HG02571 (cell line): ENCODE data around the gene MGAT2.
"Not testable (repeated sequence)": the region's sequence is repeated elsewhere in the genome, so short reads cannot be mapped to it uniquely, and the experiment has no call there.

ENCODE experiments used
- ATAC-seq: cut with Tn5 transposase; IDR thresholded peaks from one replicate; pipeline ENCODE4 v1.9.1; 2021; ENCODE audit warnings: mild to moderate bottlenecking, moderate library complexity; ENCODE audit not compliant: unreplicated experiment

Gene MGAT2

DNA sequence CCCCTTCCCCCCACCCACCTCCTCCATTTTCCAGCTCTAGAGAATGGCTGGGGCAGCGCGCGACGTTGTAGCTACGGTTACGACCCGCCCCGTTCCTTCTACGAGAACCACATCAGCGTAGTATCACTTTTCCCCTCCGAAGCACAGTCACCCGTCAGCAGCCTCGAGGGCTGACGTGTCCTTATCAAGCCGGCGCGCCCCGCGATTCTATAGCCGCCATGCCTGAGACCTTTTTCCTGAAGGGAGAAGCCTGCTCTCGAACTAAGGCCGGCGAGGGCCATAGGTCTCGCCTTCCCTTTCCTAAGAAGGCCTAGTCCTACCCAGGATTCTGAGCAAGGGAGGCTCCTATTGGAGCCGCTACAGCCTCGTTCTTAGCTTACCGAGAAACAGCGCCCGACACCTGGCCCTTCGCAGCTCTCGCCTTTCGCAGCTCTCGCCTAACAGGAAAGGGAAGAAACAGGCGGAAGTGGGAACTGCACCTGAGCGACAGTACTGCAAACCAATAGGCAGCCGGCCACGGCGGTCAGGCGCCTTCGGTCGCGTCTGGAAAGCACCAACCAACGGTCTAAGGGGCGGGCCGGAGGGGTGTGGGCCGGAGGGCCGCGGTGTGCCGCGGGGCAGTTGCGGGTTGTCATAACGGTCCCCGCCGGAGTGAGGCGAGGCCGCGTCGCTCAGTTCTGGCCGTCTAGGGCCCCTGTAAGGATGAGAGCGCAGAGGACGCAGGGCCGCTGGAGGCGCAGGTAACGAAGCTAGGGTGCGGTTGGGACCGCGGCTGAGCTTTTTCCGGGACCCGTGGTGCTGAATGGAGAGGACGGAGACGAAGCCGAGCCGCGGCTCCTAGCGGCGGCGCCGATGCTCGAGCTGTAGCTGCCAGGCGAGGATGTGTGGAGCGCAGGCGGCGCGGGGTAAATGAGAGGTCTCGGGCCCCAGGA lies at the start of gene MGAT2, which contains the start of gene RPL36AL:
Gene MGAT2 (plus strand): TSS at position 618 of the 932 bp plus-strand sequence. CDS start 470 bp downstream, outside the sequence.
Gene RPL36AL (minus strand): TSS at position 445 of the 932 bp plus-strand sequence. CDS start 1,522 bp downstream, outside the sequence.
- ATAC-seq = peak; percentile 94

DNA sequence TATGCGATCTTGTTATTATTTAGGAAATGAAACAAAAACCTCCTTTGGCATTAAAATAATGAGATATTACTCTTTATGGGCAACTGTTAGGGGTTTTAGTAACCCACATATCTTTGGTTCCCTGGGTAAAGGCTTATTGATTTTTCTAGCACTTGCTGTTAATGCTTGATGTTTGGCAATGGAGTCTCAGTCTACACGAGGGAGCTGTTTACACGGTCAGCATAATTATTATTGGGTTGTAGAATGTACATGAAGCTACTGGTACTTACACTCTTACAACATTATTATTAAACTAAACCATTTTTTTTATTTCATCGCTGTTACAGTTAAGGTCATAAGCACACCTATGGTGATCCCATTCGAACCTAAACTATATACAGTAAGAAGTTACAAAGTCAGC lies 46.6 kb upstream of the MGAT2 start:
- ATAC-seq = no peak

DNA sequence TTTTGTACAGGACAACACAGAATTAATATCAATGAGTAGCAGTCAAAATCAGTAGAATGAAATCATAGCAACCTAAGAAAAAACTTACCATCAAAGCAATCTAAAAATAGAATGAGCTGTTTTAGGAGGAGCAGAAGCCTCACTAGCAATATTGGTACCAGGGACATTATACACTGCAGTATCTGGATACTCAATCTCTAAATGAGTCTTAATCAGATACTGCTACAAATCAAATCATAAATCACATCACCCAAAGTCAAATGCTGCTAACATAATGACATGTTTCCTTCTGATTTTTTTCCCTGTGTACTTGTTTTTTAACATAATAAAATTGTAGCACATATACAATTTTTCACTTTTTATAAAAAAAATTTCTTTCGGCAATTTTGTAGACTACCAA lies 42.5 kb upstream of the MGAT2 start:
- no peak for ATAC-seq

DNA sequence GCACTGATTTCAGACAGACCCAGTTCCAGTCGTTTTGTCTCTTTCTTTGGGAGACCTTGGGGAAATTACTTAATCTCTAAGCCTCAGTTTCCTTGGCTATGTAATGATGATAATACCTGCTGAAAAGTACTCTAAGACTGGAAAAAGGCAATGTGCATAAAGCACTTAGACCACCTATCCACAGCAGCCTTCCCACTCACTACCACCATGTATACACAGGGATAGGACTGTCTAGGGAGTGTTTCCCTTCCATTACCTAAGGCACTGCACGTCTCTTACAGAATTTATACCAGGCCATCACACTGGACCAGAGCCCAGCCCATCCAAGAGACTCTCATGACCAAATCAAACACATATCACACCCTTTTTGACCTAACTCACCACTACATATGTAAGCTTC lies 40.8 kb upstream of the MGAT2 start:
- no peak for ATAC-seq

DNA sequence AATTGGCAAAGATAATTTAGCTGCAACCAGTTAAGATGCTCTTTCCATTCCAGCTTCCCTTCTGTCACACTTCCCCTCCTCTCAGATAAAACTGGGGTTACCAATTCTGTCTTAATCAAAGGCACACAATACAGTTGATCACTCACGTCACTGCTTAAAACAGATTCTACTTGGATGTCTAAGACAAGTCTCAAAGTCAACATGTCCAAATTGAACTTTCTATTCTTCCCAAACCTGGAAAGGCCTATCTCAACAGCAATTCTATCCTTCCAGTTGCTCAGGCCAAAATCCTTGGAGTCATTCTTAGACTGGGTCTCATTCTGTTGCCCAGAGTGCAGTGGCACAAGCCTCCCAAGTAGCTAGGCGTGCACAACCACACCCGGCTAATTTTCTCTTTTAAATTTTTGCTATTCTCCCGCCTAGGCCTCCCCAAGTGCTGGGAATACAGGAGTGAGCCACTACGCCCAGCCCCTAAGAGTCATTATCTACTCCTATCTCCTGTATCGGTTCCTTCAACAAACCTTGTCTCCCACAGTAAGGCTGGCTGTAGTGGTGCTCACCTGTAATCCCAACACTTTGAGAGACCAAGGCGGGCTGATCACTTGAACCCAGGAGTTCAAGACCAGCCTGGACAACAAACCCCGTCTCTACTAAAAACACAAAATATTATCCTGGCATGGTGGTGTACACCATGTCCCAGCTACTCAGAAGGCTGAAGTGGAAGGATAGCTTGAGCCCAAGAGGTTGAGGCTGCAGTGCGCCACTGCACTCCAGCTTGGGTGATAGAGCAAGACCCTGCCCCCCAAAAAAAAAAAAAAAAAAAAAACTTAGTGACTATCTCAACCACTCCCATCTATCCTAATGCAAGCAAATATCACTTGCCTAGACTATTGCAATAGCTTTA lies 39.1 kb upstream of the MGAT2 start:
- ATAC-seq = no peak

DNA sequence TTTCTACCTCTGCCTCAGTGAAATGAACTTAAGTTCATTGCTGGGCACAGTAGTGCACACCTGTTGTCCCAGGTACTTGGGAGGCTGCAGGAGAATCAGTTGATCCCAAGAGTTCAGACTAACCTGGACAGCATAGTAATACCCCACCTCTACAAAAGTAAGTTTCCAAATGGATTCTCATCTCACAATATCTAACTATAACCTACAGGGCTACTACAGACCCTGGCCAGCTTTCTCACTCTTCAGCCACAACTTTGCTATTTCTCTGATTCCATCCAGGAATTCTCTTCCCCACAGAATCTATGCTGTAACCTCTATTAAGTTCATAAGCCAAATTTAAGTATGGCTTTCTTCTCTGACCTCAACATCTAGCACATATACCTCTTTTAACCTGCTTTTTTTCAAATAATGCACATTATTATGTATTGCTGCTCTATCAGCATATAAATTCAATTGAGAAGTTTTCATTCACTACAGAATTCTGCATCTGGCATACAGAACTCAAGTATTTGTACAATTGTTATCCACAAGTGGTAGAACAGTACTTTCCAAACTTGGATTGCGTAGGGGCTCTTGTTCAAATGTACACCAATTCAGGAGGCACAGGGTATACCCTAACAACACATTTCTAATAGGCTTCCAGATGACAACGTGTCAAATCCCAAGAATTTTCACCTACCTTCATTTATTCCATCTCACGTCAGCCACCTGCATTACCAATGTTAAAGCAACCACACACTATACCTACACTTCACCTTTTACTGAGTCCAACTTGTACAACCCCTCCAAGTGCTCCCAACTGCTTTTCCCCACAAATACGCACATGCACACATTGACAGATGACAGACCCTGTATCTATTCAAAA lies 38.3 kb upstream of the MGAT2 start:
- ATAC-seq = no peak

DNA sequence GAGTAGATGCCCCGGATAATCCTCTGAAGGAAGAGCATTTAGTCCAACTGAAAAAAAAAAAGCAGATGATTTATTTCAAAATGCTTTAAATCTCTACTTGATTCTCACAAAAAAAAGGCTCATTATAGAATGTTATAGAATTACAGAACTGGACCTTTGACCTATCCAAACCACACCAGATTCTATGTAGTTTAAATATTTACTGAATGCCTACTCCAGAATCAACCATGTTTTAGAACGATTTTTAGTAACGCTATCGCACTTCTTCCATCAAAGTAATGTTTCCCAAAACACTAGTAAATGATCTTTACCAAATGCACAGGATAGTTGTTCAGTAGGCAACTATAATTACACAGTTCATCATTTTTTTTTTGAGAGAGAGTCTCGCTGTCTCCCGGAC lies 37.0 kb upstream of the MGAT2 start:
- ATAC-seq = no peak

DNA sequence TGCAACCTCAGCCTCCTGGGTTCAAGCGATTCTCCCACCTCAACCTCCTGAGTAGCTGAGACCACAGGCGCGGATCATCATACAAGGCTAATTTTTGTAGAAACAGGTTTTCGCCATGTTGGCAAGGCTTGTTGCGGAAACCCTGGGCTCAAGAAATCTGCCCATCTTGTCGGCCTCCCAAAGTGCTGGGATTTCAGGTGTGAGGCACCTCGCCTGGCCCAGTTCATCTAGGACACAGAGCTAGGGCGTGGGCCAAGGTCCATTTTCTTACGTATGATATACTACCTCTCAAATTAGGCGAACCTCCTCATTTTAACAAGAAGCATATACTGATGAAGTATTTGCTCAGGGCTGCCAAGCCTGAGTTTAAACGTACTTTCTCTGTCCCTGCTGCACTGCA lies 36.5 kb upstream of the MGAT2 start:
- ATAC-seq = no peak

DNA sequence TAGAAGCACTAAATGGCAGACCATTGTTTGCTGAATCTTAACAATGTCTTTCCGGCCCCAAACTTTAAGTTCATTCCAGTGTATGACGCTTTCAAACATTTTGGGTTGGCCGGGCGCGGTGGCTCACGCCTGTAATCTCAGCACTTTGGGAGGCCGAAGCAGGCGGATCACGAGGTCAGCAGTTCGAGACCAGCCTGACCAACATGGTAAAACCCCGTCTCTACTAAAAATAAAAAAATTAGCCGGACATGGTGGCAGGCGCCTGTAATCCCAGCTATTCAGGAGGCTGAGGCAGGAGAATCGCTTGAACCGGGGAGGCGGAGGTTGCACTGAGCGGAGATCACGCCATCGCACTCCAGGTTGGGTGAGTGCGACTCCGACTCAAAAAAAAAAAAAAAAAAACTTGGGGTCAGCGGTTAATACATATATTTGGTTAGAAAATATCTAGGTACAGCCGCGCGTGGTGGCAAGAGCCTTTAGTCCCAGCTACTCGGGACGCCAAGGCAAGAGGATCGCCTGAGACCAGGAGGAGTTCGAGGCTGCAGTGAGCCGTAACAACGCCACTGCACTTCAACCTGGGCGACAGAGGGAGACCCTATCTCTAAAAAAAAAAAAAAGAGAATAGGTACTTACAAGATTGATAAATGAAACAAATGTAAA lies 35.5 kb upstream of the MGAT2 start:
- not testable (repeated sequence) for ATAC-seq

DNA sequence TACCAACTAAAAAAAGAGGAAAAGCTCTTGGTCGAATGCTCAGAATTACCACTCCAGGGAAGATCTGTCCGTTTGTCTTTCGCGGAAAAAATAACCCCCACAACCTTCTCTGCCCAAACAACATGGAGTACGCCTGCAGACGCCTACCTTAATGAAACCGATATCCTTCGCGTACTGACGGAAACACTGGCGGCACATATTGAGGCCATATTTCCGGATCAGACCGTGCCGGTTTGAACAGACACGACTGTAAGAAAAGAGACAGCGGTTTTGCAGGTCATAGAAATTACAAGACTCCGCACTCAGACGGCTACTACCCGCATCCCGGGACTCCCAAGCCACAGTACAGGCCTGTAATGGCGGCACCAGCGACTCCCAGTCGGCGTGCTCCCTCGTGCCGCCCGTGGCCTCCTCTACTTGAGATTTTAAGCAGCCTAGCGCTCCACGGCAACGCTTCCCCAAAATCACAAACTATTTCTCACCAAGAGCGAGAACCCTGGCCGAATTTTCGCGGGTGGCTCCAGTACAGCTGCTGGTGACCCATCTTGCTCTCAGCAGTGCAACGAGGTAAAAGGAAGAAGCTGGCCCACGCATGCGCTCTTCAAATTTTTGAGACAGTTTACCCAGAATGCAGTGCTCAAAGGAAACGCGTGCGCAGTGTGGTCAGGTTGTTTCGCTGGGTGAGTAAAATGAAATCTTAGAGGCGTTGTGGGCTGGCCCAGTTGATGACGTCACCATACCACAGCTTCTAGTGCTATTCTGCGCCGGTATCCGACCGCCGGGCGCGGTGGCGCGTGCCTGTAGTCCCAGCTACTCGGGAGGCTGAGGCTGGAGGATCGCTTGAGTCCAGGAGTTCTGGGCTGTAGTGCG lies 34.6 kb upstream of the MGAT2 start, which contains the start of gene RPS29:
Gene RPS29 (minus strand): TSS at position 578 of the 870 bp plus-strand sequence. CDS start 34 bp downstream, at position 544.
- peak; percentile 91 for ATAC-seq

DNA sequence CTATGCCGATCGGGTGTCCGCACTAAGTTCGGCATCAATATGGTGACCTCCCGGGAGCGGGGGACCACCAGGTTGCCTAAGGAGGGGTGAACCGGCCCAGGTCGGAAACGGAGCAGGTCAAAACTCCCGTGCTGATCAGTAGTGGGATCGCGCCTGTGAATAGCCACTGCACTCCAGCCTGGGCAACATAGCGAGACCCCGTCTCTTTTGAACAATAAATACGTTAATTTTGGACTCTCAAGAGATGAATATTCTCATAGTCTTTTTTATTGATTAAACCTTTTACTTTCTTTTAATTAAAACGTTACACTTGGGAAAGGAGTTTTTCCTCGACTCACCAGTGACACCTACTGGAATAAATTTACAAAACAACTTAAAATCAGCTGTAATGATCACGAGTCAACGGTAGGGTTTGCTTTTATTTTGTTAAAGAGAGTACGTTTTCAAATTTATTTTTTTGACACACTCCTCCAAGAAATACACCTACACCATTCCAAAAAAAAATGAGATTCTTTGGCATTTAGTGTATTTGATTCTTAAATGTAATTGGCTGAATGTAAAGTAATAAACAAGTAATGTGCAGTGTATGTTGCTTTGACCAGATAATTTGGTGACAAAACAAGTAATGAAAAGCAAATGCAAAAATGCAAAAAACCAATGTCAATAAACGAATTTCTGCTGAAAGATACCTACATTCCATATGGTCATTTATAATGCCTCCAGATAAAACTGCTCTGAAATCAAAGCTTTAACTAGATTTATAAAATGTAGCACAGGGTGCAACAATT lies 33.7 kb upstream of the MGAT2 start:
- peak; percentile 19 for ATAC-seq

DNA sequence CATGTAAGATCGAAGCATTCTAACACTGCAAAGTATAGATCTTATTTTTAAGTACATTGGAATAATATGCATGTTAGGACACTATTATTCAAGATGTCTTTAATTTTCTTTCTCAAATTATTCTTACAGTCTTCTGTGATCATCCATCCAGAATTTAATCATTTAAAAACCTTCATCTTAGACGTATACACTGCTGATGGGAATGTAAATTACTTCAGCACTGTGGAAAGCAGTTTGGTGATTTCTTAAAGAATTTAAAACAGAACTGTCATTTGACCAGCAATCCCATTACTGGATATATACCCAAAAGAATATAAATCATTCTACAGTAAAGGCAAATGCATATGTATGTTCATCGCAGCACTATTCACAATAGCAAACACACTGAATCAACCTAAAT lies 31.2 kb upstream of the MGAT2 start:
- ATAC-seq = no peak

DNA sequence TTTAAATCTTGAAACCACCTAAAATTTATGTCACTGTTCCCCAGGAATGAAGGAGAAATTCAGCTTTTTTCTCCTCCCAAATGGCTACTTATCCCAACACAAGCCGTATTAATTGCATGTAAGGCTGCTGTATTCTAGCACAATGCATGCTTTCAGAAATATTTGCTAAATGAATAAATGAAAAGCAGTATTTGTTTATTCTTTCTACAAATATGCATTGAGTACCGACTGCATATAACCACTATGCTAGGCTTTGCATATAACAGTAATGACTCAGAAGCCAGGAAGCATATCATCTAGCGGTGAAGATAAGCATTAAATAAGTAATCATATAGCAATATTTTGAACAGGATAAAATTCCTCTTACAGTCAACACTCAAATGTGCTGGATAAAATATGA lies 27.6 kb upstream of the MGAT2 start:
- no peak for ATAC-seq

DNA sequence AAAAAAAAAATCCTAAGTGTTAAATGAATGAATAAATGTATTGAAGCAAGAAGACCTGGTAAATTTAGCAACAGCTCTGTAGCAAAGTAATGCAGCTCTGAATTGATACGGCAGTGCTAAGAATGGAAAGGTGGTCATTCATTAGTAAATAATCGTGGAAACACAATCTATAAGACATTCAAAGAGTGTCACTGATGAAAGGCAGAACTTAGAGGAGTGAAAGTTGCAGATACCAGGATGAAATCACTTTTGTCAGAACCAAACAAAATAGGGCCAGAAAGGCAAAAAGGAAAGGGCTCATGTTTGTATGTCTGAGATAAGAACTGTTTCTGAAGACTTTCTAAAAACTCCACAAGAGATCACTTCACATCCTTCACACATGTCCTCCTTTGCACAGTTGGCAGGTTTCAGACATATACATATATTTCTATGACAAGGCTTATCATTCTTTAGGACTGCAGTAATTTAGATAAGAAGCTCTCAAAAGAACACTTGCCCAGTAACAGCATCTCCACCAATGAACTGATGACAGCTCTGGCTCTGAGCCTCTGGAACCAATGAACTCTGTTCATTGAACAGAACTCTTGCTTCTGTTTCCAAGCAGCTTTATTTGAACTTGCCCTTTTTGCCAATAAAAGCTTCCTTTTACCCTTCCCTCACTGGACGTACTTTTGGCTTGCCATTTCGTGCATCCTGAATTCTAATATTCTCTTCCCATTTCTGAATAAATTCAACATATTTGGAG lies 26.1 kb upstream of the MGAT2 start:
- ATAC-seq = no peak

DNA sequence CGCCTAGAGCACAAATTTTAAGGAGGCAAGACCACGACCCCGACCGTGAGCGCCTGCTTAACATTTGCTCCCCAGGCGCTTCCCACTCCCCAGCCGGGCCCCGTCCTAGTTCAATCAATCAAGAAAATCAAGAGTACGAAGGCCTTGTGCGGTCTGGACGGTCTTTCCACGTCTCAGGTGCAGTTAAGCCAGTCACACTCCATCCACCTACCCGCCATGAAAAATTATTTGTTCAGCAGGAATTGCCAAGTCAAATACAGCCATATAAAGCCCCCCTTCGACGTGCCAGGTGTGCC lies 22.5 kb upstream of the MGAT2 start:
- ATAC-seq = no peak

DNA sequence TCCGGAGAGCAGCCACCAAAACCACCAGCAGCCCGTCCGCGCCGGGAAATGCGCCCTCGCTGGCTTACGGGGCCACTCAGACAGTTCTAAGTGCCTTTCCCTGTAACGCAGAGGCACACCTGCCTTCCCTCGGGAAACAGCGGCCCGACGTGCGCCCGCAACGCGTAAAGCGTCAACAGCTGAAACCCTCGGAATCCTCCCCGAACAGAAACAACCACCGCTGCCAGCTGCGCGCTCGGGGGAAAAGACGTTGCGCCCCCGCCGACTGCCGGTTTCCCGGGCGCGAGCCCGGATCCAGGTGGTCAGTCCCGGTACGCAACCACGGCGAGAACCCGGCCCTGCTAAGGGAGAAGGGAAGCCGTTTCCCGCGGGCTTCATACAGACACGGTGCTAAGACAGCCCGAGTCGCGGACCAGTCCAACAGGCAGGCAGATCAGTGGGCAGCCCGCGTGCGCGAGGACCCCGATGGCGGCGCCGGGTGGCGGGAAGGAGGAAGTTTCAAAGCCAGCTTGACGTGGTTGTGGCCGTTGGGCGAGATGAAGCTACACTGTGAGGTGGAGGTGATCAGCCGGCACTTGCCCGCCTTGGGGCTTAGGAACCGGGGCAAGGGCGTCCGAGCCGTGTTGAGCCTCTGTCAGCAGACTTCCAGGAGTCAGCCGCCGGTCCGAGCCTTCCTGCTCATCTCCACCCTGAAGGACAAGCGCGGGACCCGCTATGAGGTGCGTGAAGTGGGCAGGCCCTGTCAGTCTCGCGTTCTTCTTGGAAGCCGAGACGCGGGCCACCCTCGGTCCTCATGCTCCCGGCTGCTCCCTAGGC lies 21.9 kb upstream of the MGAT2 start, which contains the start of gene LRR1:
Gene LRR1 (plus strand): TSS at position 456 of the 816 bp plus-strand sequence. CDS start 81 bp downstream, at position 537.
- ATAC-seq = peak; percentile 54

DNA sequence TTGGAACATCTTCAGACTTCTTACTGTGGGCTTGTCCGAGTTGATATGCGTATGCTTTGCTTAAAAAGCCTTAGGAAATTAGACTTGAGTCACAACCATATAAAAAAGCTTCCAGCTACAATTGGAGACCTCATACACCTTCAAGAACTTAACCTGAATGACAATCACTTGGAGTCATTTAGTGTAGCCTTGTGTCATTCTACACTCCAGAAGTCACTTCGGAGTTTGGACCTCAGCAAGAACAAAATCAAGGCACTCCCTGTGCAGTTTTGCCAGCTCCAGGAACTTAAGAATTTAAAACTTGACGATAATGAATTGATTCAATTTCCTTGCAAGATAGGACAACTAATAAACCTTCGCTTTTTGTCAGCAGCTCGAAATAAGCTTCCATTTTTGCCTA lies 13.0 kb upstream of the MGAT2 start:
- no peak for ATAC-seq
